GM19397 (cell line): ENCODE data around the gene ITGB6.

Experiments
- ATAC-seq: cut with Tn5 transposase; IDR thresholded peaks from one replicate; pipeline ENCODE4 v1.9.1; 2021; ENCODE audit warnings: mild to moderate bottlenecking, moderate library complexity; ENCODE audit not compliant: unreplicated experiment

Gene ITGB6

DNA sequence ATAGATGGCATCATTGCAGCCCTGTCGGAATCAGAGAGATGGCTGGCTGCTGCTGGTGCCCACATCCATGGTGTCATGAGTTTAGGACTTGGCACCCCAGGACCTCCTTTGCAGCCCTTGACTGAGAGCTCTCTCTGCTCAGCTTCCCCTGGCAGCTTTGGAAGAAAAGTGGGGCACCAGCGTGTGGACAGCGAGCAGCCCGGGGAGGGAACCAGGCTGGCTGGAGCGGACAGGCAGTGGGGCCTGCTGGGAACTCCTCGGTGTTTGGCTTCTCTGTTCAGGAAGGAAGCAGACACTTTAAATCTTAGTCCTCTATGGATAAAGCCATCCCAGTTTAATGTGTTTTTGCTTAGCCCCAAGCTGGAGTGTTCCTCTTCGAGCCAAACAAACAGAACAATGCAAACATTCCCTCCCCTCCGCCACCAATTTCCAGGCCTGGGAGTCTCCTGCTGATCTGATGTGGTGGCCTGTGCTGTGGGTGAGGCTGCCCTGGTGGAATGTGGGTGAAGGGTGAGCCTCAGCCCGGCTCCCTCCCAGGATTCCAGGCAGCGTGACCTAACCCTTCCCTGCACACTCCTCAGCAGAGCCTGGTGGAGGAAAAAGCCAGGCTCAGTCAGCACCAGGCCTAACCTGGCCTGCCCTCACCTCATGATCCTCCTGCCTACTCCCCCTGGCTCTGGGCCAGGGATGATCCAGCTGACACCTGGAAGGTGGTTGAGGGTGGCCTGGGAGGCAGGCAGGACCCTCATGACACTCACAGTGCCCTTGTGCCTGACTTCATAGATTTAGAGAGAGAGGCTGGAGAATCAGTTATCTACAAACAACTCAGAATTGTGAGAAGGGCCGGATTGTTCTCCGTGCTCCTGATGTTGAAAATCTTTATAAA lies 21.6 kb upstream of the ITGB6 start:
- no peak for ATAC-seq

DNA sequence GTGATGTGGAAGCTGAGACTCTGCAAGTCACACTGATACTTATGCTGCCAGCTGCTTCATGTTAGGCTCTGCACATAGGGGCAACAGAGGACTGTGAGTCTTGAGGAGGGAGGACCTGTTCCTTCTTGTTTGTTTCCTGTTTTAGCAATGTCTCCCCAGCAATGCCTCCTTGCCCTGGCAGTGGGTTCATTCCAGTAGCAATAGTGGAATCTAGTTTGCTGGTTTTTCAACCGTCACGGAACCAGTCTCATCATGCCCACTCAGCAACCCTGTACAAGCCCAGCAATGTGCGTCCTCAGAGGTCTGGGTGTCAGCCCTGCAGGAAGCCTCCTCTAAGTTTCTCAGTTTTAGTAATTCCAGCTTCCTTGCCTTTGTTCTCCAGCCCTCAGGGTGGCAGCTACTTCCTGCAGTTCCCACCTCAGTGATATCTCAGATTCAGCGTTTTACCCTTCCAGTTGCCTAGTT lies 20.5 kb upstream of the ITGB6 start:
- ATAC-seq: no peak

DNA sequence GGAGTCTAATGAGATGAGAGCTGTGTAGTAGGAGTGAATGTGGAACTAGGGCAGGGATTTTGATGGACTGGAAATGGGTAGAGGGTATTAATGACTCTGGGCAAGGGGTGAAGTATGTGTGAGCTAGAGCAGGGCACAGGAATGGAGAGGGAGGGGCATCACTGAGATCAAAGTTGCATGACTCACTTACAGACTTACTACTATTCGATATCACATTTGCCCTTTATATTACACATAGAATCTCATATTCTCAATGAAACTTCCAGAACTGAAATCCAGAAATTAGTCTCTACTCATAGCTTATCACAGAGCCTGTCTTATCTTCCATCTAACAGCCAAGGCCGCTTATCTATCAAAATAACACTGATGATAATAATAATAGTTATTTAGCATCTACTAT lies 20.0 kb upstream of the ITGB6 start:
- no peak for ATAC-seq

DNA sequence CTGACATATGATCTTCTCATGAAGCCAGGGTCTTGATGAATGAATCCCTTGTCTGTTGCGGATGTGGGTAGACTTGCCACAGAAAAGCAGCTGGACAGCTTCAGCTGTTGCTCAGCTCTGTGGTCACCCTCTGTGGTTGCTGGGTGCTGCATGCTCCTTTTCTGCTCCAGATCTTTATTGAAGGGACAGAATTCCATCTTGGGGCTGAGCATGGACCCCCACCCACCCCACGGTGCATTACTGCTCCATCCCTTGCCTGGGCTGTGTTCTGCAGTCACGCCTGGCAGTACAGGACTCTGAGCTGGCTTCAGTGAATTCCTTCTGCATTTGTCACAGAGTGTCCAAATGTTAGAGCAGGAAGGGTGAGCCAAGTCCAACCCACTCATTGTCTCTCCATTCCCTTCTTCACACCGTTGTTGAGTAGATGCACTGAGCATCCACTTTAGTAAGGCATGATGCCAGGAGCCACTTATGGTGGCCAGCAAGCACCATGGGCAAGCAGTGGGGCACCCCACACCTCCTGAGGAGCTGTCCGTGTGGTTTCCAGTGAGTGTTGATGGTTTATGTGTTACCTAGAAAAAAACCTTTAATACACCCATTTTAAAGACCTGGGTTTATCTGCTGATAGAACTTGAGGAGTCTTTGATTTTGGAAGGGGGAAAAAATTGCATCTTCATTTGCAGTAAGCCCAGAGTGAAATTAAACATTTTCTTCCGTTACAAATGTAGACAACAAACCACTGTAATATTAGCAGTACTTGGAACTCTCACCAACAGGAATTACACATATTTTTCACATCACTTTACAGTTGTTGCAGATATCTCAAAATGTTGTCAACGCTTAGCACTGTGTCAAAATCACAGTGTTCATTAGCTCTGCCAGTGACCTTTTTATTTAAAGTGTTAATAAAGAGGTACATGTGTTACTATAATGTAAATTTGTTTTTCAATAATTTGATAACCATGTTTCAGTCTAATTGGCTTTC lies 14.7 kb upstream of the ITGB6 start:
- no peak for ATAC-seq

DNA sequence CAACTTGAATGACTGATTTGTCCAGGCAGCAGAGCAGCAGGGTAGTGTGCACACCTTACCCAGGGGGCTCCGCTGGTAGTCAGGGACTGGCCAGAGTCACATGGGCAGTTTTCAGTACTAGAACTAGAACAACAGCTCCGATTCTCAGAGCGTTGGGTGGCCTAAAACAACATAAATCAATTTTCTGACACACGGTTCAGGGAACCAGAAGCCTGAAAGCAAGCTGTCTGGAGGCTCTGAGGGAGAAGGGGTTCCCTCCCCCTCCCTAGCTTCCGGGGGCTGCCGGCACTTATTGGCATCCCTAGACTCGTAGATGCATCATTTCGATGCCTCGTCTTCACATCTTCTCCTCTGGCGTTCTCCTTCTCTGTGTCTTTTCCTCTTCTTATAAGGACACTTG lies 13.4 kb upstream of the ITGB6 start:
- no peak for ATAC-seq

DNA sequence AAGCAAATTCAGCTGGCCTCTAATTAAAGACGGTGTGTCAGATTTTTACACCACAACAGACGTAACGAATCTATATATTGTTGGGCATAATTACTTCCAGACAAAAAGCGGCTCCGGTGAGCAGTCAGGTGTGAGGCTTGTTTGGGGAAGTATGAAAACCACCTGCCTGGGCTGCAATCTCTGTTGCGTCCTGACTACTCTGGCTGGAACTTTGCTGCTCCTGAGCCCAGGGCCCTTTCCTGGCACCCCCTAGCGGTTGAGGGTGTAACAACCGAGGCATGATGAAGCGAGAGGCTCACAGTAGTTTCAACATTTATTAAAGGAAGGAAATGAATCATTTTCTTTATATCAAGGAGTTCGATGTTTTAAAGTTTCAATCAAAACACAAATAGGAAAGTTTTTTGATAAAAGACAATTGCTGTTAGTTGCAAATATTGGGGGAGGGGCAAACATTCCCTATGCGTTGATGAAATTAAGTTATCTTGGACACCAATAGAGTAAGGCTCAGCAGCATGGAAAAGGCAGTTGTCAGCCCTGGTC lies 10.6 kb upstream of the ITGB6 start:
- peak; percentile 87 for ATAC-seq

DNA sequence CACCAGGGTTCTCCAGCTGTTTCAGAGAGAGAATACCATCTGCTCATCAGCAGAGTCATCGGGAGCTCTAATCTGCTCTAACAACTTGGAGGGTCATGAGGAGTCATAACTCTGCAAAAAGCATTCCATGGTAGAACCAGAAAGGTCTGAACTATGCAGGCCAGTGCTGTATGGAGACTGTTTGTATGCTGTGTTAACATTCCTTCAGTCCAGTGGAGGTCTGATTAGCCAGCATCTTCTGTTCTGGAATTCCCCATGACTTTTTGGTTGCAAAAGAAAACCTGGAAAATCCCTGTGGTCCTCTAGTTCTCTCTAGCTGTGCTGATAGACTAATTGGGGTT lies 9.4 kb upstream of the ITGB6 start:
- no peak for ATAC-seq

DNA sequence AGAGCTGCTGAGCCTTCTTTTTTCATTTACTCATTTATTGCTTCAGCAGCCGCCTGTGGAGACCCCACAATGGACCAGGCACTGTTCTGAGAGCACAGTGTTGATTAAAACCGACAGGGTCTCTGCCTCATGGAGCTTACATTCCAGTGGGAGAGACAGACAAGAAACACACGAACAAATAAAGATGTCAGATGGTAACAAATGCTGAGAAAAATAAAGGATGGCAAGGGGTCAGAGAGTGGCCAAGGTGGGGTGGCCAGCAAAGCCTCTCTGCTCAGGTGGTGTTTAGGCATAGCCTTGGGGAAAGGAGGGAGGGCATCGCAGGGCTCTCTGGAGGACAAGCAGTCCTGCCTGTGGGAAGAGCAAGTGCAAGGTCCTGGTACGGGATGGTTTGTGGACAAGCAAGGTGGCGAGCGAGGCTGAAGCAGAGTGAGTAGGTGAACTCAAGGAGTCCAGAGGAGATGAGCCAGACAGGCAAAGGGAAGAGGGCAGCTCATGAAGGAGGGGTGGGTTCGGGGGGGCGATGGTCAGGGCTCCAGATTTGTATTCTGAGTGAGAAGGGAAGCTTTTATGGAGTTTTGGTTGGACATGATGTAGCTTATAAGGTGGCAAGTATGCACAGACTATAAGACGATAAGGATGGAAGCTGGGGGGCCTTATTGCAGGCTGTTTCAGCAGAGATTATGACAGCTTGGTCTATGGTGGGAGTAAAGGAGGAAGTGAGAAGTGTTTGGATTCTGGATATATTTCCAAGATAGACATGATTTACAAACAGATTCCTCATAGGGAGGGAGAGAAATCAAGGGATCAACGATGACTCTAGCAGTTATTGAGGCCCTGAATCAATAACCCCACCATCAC lies 8.8 kb upstream of the ITGB6 start:
- no peak for ATAC-seq

DNA sequence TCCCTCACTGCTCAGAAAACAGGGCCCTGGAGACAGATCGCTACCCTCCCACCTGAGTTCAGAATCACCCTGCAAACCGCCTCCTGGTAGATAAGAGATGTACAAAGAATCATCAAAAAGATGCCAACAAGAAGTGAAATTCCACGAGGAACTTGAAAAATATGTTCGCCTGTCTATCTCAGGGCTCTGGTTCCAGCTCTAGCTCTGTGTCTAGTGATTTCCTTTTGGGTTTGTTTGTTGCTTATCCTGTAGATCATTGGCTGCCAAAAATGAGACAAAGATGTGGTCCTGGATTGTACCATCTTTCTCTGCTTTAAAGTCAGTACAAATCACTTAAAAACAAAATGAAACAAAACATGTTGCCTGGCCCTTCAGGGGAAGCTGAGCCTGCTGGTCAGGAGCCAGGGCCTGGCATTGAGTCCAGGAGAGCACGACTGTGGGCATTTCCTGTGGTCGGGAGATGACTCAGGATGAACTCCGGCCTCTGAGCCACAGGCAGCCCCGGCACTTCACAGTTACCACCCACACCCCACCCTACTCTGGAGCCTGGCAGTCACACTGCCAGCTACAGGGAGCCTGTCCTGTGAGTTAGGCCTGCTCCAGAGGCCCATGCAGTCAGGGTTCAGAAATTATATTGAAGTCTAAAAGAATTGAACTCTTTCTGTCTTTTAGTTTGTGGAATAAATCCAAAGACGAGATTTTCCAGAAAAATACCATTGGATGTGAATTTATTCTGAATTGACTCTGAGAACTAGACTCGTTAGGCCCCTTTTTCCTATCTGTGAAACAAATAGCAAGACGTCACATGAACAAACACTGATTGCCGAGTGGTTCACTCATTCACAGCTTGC lies 8.0 kb upstream of the ITGB6 start:
- no peak for ATAC-seq

DNA sequence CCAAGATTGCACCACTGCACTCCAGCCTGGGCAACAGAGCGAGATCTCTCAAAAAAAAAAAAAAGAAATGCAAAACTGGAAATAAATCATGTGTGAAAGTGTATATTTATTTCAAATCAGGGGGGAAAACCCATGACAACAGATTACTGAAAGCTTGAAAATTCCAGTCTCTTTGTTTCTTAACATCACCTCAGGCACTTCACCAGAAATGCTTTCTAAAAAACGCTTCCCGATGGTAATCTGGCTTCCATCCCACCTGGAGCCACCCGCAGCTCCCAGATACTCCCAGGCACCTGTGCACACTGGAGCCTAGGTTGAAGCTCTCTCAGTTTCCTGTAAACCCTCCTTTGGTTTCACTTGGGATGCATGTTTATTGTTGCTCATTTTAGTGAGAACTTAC lies 7.2 kb upstream of the ITGB6 start:
- ATAC-seq: no peak

DNA sequence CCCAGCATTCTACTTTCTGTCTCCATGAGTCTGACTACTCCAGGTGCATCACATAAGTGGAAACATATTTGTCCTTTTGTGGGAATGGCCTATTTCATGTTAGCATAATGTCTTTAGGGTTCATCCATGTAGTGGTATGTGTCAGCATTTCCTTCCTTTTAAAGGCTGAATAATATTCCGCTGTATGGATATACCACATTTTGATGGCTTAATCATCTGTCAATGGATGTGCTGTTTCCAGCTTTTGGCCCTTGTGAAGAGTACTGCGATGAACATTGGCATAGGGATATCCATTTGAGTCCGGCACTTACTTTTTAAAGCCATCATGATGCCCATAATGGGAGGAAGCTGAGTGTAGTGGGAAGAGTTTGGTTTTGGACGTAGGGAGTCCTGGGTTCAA lies 6.4 kb upstream of the ITGB6 start:
- ATAC-seq: no peak

DNA sequence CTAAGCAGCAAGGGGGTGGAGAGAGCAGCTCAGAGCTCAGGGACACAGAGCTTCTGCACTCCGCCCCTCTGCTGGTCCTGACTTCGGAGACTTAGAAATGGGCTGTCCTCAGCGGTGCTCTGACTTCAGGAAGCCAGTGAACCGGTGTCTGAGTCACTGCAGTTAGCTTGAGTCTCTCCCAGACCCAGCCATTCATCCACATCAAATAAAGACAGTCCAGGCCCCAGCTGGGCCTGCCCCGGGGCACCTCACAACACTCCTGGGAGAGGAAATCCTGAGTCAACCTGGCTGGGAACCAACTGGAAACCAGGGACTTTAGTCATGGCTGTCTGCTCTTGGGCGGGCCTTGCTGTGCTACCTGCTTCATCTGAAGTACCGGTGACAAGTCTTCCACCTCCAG lies 5.4 kb upstream of the ITGB6 start:
- ATAC-seq: no peak

DNA sequence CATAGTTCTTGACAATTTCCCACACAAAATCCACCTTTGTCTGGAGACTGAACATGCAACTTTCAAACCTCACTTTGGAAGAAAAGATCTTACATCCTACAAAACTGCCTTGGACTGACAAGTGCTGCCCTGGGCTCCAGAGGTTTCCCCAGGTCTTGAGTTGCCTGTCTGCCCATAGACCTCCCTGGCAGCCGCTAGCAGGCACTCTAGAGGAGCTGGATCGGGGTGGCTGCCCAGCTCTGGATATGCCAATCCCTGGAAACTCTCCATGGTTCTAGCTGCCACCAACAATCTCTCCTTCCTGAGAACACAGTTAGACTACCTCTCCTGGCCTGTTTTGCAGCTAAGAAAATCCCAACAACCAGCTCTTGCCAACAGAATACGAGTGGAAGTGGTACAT lies 3.4 kb upstream of the ITGB6 start:
- no peak for ATAC-seq

DNA sequence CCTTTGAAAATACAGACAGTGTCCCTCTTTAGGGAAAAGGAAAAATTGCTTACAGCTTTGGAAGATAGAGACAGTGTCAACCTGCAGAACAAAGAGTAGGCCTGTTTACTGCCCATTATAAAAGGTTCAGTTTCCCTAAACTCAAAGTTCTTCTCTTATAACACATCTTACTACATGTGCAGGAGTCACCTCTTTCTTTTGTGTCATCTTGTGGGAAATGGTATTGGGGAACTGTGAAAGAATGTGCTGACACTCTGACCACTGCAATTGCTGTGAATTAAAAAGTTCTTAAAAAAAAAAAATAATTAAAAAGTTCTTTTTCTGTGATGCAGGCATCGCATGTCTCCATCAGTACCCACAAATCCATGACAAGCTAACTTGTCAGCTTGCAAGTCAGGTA lies 2.9 kb upstream of the ITGB6 start:
- no peak for ATAC-seq

DNA sequence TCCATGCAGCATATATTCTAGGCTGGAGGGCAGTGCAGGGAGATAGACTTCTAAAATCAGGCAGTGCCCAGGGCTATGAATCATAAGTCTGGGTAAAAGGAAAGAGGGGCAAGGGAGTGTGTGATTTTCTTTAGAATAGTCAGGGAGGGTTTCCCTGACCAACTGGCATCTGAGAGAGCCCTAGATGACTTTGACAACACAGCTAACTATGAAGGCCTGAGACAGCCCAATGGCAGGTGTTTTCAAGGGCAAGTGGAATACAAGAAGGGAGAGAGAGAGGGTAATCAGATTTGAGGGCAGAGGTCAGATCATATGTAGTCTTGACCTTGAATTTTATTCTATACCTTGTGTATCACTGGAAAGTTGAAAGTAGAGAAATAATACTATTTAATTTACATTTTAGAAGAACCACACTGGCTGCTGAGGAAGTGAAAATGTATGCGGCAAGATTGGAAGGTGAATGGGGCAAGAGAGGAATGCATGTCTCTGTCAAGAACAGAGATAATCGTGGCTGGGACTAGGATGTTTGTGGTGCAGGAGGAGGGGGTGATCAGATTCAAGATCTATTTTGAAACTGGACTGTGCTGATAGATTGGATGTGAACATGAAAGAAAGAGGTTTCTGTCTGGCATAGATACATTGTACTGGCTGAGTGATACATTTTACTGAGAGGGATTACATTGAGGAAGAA lies 1.9 kb upstream of the ITGB6 start:
- no peak for ATAC-seq

DNA sequence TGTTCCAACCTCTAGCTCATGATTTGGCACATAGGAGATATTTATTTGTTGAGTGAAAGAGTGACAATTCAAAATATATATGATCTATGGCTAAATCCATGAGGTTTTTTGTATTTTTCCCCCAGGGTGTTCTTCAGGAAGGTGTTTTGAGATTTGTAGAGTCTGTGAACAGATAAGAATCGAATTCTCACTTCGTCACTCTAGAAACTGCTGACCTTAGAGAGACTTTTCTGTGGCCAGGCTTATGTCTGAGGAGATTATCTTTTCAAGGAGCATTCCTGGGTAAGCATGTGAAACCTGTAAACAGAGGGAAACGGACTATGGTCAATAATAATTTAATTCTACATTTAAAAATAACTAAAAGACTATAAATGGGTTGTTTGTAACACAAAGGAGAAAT lies 849 bp upstream of the ITGB6 start:
- no peak for ATAC-seq

DNA sequence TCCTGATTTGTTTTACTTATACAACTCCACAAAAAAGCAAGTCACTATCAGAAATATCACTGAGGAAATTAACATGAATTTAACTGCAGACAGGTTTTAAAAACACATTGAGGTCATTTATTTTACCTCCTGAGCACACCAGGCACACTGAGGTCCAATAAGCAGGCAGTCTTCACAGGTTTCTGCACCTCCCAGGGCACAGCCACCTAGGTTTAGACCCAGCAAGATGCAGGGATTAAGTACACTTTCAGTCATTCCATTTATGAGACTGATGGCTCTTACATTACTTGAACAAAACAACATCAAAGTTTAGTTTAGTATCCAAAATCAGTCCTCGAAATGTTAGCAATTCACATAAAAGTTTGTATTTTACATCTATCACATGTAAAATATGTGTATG lies 1.0 kb downstream of the ITGB6 start:
- ATAC-seq: no peak

DNA sequence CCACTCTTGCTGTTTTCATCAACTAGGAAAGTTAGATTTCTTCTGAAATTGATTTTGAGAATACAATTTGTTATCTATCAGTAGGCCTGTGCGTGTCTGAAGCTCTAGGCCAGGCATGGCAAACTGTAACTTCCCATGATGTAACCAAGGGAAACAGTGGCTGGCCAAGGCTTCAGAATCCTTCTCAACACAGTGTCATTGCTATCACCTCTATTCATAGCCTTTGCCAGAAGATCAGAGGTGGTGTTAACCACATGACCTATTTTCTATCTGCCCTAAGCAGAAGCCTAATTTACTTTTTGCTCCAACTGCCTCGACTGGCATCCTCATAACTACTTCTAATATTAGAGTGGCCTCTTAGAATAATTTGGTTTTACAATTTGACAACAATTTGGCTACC lies 2.5 kb downstream of the ITGB6 start:
- ATAC-seq: no peak

DNA sequence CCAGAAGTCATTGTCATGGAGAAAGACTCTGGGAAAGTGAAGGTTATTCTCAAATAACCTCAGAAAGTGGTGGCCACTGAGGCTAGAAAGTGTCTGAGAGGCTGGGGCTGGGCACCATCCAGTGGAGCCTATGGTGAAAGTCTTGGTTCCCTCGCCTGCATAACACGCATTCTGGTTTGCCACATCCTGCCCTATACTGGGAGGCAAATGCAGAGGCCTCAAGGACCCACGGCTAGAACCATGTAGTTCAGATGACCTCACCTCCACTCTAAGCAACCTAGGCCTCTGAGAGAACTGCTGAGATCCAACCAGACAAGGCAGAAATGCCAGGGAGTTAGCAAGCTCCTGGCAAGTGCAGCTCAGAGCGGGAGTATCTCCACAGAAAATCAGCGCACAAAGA lies 5.1 kb downstream of the ITGB6 start:
- ATAC-seq: no peak
